ENCODE measurements around the gene MAP7D1.
"Not testable (repeated sequence)": the region's sequence is repeated elsewhere in the genome, so short reads cannot be mapped to it uniquely, and the experiment has no call there.

The MAP7D1 gene

DNA sequence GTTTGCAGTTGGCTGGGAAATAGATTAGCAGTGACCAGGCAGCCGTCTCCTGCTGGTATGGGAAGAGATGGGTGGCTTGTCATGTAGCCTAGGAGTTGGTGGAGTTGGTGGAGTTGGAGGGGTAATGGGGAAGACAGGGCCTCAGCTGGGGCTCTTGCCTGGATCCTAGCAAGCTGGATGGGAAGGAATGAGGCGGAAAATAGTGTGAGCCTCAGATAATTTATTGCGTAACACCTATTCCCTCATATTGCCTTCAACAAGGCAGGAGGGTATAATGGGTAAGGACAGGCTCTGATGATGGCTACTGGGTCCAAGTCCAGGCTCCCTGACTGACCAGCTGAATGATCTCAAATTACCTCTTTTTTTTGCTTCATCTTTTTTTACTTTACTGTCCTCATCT is 12.6 kb downstream of the MAP7D1 start:
- no peak for DNase-seq

- no peak for DNase-seq
Observed at GRCh38 chr1:36170643-36171412, 14.9 kb downstream of the MAP7D1 start.

GRCh38 chr1:36172017-36172747 is 16.2 kb downstream of the MAP7D1 start:
- no peak for DNase-seq

DNA sequence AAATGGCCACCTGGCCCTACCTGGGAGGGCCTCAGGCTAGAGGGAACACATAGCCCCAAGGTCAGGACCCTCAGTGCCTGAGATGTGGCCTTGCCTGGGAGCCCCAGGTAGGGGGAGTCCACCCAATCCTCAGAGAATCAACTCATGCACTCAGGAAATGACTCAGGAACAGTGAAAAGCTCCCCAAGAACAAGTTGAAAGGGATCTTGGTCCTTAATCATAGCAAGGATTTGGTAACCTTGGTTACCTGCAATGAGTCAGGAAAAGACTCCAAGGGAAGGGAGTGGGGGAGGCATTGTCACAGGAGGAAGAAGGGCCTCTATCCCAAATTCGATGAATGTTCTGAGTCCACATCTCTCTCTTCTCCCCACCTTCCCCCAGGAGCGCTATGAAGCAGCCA is 17.0 kb downstream of the MAP7D1 start:
- peak; percentile 72 for DNase-seq

DNA sequence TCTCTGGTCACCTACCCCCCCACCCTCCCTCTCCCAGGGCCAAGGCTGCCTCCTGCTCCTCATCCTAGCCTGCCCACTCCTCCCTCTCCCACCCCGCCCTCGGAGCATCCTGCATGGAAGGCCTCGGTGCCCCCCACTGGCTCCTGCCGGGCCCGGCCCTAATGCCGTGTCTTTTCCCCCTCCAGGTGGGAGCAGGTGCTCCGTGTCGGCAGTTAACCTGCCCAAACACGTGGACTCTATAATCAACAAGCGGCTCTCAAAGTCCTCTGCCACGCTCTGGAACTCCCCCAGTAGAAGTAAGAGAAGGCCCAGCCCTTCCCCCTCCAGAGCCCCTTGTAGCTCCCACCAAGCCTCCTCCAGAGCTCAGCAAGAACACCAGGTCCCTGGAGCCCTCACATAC is 18.8 kb downstream of the MAP7D1 start:
- no peak for DNase-seq

- DNase-seq, result no peak
Observed at GRCh38 chr1:36175137-36176095, 19.5 kb downstream of the MAP7D1 start.

DNA sequence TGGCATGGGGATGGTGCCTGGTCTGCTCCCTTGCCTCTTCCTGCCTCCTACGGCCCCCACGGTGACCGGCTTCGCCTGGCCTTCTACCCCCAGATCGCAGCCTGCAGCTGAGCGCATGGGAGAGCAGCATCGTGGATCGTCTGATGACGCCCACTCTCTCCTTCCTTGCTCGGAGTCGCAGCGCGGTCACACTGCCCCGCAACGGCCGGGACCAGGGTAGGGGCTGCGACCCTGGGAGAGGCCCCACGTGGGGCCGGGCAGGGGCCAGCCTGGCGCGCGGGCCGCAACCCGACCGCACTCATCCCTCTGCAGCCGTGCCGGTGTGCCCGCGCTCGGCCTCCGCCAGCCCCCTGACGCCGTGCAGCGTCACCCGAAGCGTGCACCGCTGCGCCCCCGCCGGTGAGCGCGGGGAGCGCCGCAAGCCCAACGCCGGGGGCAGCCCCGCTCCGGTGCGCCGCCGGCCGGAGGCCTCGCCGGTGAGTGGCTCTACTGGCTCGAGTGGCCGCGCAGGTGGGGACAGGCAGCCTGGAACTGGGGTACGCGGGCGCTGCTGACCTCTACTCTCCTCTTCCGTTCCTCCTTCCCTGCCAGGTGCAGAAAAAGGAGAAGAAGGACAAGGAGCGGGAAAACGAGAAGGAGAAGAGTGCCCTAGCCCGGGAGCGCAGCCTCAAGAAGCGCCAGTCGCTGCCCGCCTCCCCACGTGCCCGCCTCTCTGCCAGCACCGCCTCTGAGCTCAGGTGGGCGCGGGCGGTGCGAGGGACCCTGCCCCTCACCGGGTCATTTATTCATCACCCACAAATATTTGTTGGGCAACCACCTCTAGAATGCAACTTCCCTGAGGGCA is 20.4 kb downstream of the MAP7D1 start:
- DNase-seq, result no peak

DNA sequence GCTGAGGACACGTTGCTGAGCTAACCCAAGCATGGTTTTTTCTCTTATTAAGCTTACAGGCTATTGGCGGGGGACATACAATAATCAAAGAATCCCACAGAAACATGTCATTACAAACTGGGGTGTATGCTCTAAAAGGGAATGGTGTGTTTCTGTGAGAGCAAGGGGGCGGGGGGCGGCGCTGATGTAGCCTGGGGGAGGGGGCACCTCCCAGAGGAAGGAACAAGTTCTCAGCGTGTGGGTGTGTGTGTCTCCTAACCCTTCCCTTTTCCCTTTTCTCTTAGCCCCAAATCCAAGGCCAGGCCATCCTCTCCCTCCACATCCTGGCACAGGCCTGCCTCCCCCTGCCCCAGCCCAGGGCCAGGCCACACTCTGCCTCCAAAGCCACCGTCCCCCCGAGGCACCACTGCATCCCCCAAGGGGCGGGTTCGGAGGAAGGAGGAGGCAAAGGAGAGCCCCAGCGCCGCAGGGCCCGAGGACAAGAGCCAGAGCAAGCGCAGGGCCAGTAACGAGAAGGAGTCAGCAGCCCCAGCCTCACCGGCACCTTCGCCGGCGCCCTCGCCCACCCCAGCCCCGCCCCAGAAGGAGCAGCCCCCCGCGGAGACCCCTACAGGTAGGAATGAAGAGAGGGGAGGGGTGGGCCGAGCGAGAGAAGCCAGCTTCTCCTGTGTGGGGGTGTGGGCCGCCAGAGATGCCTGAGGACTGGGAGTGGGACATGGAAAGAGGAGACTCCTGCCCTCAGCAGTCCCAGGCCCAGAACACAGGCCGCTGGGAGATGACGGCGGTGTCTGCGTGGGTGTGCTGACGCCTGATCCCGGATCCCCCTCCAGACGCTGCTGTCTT is 21.9 kb downstream of the MAP7D1 start:
- no peak for DNase-seq

- no peak for DNase-seq
Observed at GRCh38 chr1:36178471-36179219, 22.7 kb downstream of the MAP7D1 start.

DNA sequence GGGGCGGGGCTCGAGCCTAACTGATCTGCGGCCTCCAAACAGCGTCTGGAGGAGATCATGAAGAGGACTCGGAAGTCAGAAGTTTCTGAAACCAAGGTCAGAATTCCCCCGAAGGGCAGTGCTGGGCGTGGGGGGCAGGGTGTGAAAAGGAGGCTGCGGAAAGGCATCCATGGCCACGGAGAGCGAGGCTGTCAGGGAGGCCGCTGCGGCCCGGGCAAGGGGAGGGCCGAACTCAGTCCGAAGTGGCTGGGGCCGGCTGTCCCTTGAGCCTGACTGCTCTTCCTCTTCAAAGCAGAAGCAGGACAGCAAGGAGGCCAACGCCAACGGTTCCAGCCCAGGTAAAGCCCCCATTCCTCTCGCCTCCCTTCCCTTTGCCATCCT is 23.2 kb downstream of the MAP7D1 start:
- DNase-seq, result no peak

GRCh38 chr1:36182734-36183133 is 26.8 kb downstream of the MAP7D1 start:
- DNase-seq, result no peak

DNA sequence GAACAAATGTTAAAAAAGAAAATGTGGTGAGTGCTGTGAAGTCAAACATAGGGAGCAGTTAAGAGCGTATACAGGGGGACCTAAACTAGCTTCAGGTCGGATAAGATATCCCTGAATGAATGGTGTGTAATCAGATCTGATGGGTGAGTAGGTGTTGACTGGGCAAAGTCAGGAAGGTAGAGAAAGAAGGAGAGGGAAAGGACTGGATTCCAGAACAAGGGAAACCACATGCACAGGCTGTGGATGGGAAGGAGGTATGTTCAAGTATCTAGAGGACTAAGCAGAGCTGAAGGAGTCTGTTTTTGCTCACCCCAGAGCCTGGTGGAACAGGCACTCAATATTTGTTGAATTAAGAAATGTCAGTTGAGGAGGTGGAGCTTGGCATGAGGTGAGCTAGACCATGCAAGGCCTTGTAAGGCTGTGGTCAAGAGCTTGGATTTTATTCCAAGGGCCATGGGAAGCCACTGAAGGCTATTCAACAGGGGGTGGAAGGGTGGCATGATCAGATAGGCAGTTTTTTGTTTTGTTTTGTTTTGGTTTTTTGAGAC is 27.4 kb downstream of the MAP7D1 start:
- no peak for DNase-seq

- peak; percentile 89 for DNase-seq
Observed at GRCh38 chr1:36187800-36188593, 32.0 kb downstream of the MAP7D1 start.

- DNase-seq, result not testable (repeated sequence)
Observed at GRCh38 chr1:36196805-36197204, 40.8 kb downstream of the MAP7D1 start.

GRCh38 chr1:36198641-36199040 is 42.7 kb downstream of the MAP7D1 start:
- no peak for DNase-seq

DNA sequence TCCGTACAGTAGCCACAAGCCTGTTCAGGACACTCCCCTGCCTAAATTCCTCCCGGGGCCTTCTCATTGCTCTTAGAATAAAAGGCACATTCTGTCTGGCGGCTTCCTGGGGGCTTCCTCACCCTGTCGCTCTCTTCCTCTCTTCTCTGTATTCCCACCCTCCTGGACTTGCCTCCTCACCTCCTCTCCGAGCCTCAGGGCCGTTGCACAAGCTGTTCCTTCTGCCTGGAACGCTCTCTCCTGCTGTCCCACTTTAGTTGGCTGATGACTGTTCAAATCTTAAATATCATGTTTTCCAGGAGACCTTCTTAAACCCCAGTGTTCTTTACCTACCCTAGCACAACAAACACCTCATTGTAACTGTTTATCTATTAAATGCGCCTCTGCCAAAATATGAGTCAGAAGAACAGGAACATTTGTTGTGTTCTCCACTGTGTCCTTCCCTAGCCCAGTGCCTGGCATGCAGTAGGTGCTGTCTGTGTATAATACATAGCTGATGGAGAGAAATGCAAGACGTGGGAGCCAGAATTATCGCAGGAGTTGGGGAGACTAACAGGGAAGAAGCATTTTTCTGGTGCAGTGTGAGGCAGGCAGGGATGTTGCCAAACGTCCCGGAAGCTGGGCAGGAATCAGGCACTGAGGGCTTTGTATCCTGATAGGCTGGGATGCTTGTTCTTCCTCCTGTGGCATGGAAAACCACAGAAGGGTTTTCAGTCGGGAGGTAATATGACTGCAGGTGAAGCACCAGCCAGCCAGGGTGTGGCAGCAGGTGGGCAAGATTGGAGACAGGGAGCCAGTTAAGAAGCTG is 44.2 kb downstream of the MAP7D1 start:
- DNase-seq, result no peak

DNA sequence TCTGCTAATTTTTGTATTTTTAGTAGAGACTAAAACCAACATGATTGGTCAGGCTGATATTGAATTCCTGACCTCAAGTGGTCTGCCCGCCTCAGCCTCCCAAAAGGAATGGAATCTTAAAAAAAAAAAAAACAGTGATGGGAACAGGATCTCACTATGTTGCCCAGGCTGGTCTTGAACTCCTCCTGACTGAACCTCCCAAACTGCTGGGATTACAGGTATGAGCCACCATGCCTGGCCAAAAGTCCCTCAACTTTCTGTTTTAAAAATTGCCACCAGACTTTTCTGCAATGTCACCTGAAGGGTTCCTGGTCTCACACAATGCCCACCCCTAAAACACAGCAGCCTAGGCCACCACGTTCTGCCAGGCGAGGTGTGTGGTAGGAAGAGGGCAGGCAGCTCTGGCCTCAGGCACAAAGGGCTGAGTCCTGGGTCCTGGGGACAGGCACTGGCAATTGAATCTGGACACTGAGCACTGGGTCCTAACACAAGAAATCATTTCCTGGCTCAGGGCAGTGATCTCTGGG is 47.1 kb downstream of the MAP7D1 start:
- no peak for DNase-seq

Measured in fibroblast of skin of abdomen (primary cell).